Trophoblast cell (in vitro differentiated cells and primary cell): ENCODE results near the gene ANTXR1.

ENCODE experiments used
- DNase-seq, 2 donors: peaks; one replicate each; pipeline ENCODE4 v3.0.0-alpha.2; 2016
- H2AFZ ChIP-seq: 2 replicates; pipeline ENCODE4 v1.6.1; 2013; ENCODE audit warnings: low read length, moderate library complexity, mild to moderate bottlenecking; ENCODE audit not compliant: insufficient read depth, poor library complexity
- H2AK5ac ChIP-seq: 2 replicates; pipeline ENCODE4 v1.6.1; 2013; ENCODE audit warnings: mild to moderate bottlenecking, low read length
- H2BK120ac ChIP-seq: 2 replicates; pipeline ENCODE4 v1.6.1; 2013; ENCODE audit warnings: low read length, mild to moderate bottlenecking, moderate library complexity; ENCODE audit not compliant: insufficient read depth, poor library complexity
- H2BK12ac ChIP-seq: 2 replicates; pipeline ENCODE4 v1.6.1; 2013; ENCODE audit warnings: mild to moderate bottlenecking, low read length, moderate library complexity
- H2BK5ac ChIP-seq: 2 replicates; pipeline ENCODE4 v1.6.1; 2013; ENCODE audit warnings: low read length, low read depth, moderate library complexity, mild to moderate bottlenecking; ENCODE audit not compliant: poor library complexity
- H3K14ac ChIP-seq: 2 replicates; pipeline ENCODE4 v1.6.1; 2013; ENCODE audit warnings: mild to moderate bottlenecking, low read length
- H3K18ac ChIP-seq: 2 replicates; pipeline ENCODE4 v1.6.1; 2013; ENCODE audit warnings: mild to moderate bottlenecking, low read length
- H3K23ac ChIP-seq: 2 replicates; pipeline ENCODE4 v1.6.1; 2013; ENCODE audit warnings: low read length
- H3K27ac ChIP-seq: 2 replicates; pipeline ENCODE4 v1.5.1; 2013; ENCODE audit warnings: low read depth, mild to moderate bottlenecking, inconsistent platforms, low read length, moderate library complexity
- H3K27me3 ChIP-seq: 2 replicates; pipeline ENCODE4 v1.6.1; 2013; ENCODE audit warnings: inconsistent platforms, mild to moderate bottlenecking, low read length, moderate library complexity; ENCODE audit not compliant: insufficient read depth
- H3K36me3 ChIP-seq, 2 experiments: 1 replicate in 1 of 2; 2 replicates in 1 of 2; pipeline ENCODE4 v1.6.1; 2013; ENCODE audit warnings: low read length in 2 of 2, mild to moderate bottlenecking in 2 of 2, moderate library complexity in 1 of 2; ENCODE audit not compliant: insufficient read depth in 2 of 2, control insufficient read depth in 1 of 2
- H3K4ac ChIP-seq: 2 replicates; pipeline ENCODE4 v1.6.1; 2013; ENCODE audit warnings: low read depth, mild to moderate bottlenecking, low read length, moderate library complexity
- H3K4me1 ChIP-seq, 2 experiments: 1 replicate in 1 of 2; 2 replicates in 1 of 2; pipeline ENCODE4 v1.6.1; 2013; ENCODE audit warnings: low read length in 2 of 2, mild to moderate bottlenecking in 2 of 2, moderate library complexity in 1 of 2; ENCODE audit not compliant: insufficient read depth in 2 of 2, control insufficient read depth in 1 of 2
- H3K4me2 ChIP-seq: 2 replicates; pipeline ENCODE4 v1.6.1; 2013; ENCODE audit warnings: inconsistent platforms, mild to moderate bottlenecking, low read length, moderate library complexity
- H3K4me3 ChIP-seq: 2 replicates; pipeline ENCODE4 v1.5.1; 2013; ENCODE audit warnings: mild to moderate bottlenecking, low read depth, low read length, inconsistent platforms
- H3K79me1 ChIP-seq: one replicate; pipeline ENCODE4 v1.6.1; 2013; ENCODE audit warnings: low read length
- H3K79me2 ChIP-seq: 2 replicates; pipeline ENCODE4 v1.6.1; 2013; ENCODE audit warnings: low read length, mild to moderate bottlenecking; ENCODE audit not compliant: control insufficient read depth, insufficient read depth, poor library complexity
- H3K9ac ChIP-seq: 2 replicates; pipeline ENCODE4 v1.6.1; 2013; ENCODE audit warnings: mild to moderate bottlenecking, low read length
- H3K9me3 ChIP-seq: 2 replicates; pipeline ENCODE4 v1.6.1; 2013; ENCODE audit warnings: low read depth, mild to moderate bottlenecking, control low read depth, inconsistent platforms, low read length; ENCODE audit not compliant: insufficient read depth
- H4K12ac ChIP-seq: 2 replicates; pipeline ENCODE4 v1.6.1; 2013; ENCODE audit warnings: low read depth, mild to moderate bottlenecking, low read length, moderate library complexity
- H4K8ac ChIP-seq: 2 replicates; pipeline ENCODE4 v1.6.1; 2013; ENCODE audit warnings: low read depth, mild to moderate bottlenecking, low read length, moderate library complexity
- H4K91ac ChIP-seq: one replicate; pipeline ENCODE4 v1.6.1; 2013; ENCODE audit warnings: low read depth, mild to moderate bottlenecking, low read length, moderate library complexity
- WGBS: extraction: QIAGEN DNeasy Blood & Tissue Kit; methylation state at CpG from one replicate; pipeline ENCODE4 v1.1.7; 2013; ENCODE audit warnings: missing lambda C conversion rate; ENCODE audit not compliant: insufficient read length, insufficient coverage; ENCODE audit errors: extremely low coverage; 5-methylcytosine and 5-hydroxymethylcytosine counted together

ANTXR1 gene

GRCh38 chr2:68993660-68994059, 19.3 kb upstream of the ANTXR1 start:
- H3K4ac ChIP-seq, result no peak overlapping the region
- H3K79me2 ChIP-seq, result no peaks in the 10 kb centered on the region
- no CpG with 5 or more reads among the region's 7 CpGs for WGBS
- no peak for DNase-seq
- H4K12ac ChIP-seq, result no peak overlapping the region
- H4K91ac ChIP-seq, result no peak overlapping the region
- H3K4me3 ChIP-seq, result no peak overlapping the region
- H2BK12ac ChIP-seq, result no peak overlapping the region
- no peaks in the 10 kb centered on the region for H3K36me3 ChIP-seq
- peaks cover 2% of the 10 kb centered on the region for H3K9me3 ChIP-seq
- no peak overlapping the region for H3K4me2 ChIP-seq
- H4K8ac ChIP-seq, result no peak overlapping the region
- no peak overlapping the region for H3K27ac ChIP-seq
- H3K79me1 ChIP-seq, result no peaks in the 10 kb centered on the region
- no peak overlapping the region for H2BK120ac ChIP-seq
- no peak overlapping the region for H3K9ac ChIP-seq
- H2BK5ac ChIP-seq, result no peak overlapping the region
- H3K4me1 ChIP-seq, result no peaks in the 10 kb centered on the region
- H3K18ac ChIP-seq, result no peak overlapping the region
- H3K27me3 ChIP-seq, result no peaks in the 10 kb centered on the region
- H3K23ac ChIP-seq, result no peak overlapping the region
- H2AFZ ChIP-seq, result no peak overlapping the region
- H2AK5ac ChIP-seq, result no peak overlapping the region
- no peak overlapping the region for H3K14ac ChIP-seq

GRCh38 chr2:68994864-68995263, 18.1 kb upstream of the ANTXR1 start:
- no peak overlapping the region for H2BK120ac ChIP-seq
- no peaks in the 10 kb centered on the region for H3K36me3 ChIP-seq
- H3K79me1 ChIP-seq, result no peaks in the 10 kb centered on the region
- no peaks in the 10 kb centered on the region for H3K79me2 ChIP-seq
- DNase-seq, result peak; percentile 44 to 72
- H3K4me2 ChIP-seq, result no peak overlapping the region
- no peak overlapping the region for H2AFZ ChIP-seq
- H4K8ac ChIP-seq, result no peak overlapping the region
- H2BK12ac ChIP-seq, result no peak overlapping the region
- no peak overlapping the region for H3K14ac ChIP-seq
- no peak overlapping the region for H3K23ac ChIP-seq
- peaks cover 2% of the 10 kb centered on the region for H3K9me3 ChIP-seq
- H2AK5ac ChIP-seq, result no peak overlapping the region
- no peak overlapping the region for H3K4ac ChIP-seq
- no peak overlapping the region for H2BK5ac ChIP-seq
- no peak overlapping the region for H4K12ac ChIP-seq
- no peak overlapping the region for H3K18ac ChIP-seq
- H3K4me3 ChIP-seq, result peak overlapping the region; percentile 17
- no peak overlapping the region for H3K9ac ChIP-seq
- H3K27me3 ChIP-seq, result no peaks in the 10 kb centered on the region
- no peak overlapping the region for H4K91ac ChIP-seq
- no CpG with 5 or more reads among the region's 4 CpGs for WGBS
- no peak overlapping the region for H3K27ac ChIP-seq
- no peaks in the 10 kb centered on the region for H3K4me1 ChIP-seq

- H4K8ac ChIP-seq, result no peak overlapping the region
These were observed 17.1 kb upstream of the ANTXR1 start for GRCh38 chr2:68995916-68996315.

GRCh38 chr2:68997401-68997800, 15.6 kb upstream of the ANTXR1 start:
- Histone ChIP-seq H3K36me3 (no peaks in the 10 kb centered on the region), H3K4me1 (no peaks in the 10 kb centered on the region), H3K79me1 (no peaks in the 10 kb centered on the region), H3K14ac (no peak overlapping the region), H3K18ac (no peak overlapping the region), H3K23ac (no peak overlapping the region), H2BK12ac (no peak overlapping the region), H3K4ac (no peak overlapping the region), H3K79me2 (no peaks in the 10 kb centered on the region), H4K91ac (no peak overlapping the region), H2AFZ (no peak overlapping the region), H2AK5ac (no peak overlapping the region), H3K27me3 (no peaks in the 10 kb centered on the region), H3K4me2 (no peak overlapping the region), H2BK5ac (no peak overlapping the region), H3K27ac (no peak overlapping the region), H4K12ac (no peak overlapping the region), H4K8ac (no peak overlapping the region), H3K9ac (no peak overlapping the region), H2BK120ac (no peak overlapping the region), H3K9me3 (peaks cover 2% of the 10 kb centered on the region), H3K4me3 (no peak overlapping the region)
- peak in 1 of 2 donors; percentile 77 for DNase-seq

More at GRCh38 chr2:68995916-68996315, 17.1 kb upstream of the ANTXR1 start:
- Histone ChIP-seq H2AFZ (no peak overlapping the region), H3K18ac (no peak overlapping the region), H3K9ac (no peak overlapping the region), H3K14ac (no peak overlapping the region), H3K23ac (no peak overlapping the region), H3K79me1 (no peaks in the 10 kb centered on the region), H3K4ac (no peak overlapping the region), H4K91ac (no peak overlapping the region), H2BK120ac (no peak overlapping the region), H3K79me2 (no peaks in the 10 kb centered on the region), H4K12ac (no peak overlapping the region), H2BK5ac (no peak overlapping the region), H3K27ac (no peak overlapping the region), H3K36me3 (no peaks in the 10 kb centered on the region), H3K4me3 (no peak overlapping the region), H3K27me3 (no peaks in the 10 kb centered on the region), H3K4me1 (no peaks in the 10 kb centered on the region), H2BK12ac (no peak overlapping the region), H2AK5ac (no peak overlapping the region), H3K9me3 (peaks cover 2% of the 10 kb centered on the region), H3K4me2 (no peak overlapping the region)
- DNase-seq, result peak in 1 of 2 donors; percentile 88
- no CpG with 5 or more reads among the region's 3 CpGs for WGBS
